Measurements from ENCODE around the gene SPHK2. TPM values are rescaled to one million over a fixed set of nuclear protein-coding genes. Genes with fewer than 3 reads are reported as not detected.

The SPHK2 gene
- polyA plus RNA-seq, 3 donors from 2014 or later: 10.5 to 14.5 (median 14.1) TPM

Other genes with a start within 250 kb of the SPHK2 start
- 10 to 100 TPM; 14.8 to 30.5 (median 20.2) TPM for gene KDELR1, start 228.0 kb upstream of the SPHK2 start, polyA plus RNA-seq
- not detected for gene GRIN2D, start 225.8 kb upstream of the SPHK2 start, polyA plus RNA-seq
- gene GRWD1, start 173.5 kb upstream of the SPHK2 start, polyA plus RNA-seq: 10 to 100 TPM; 32.3 to 42.4 (median 34.6) TPM
- under 1 TPM in 2 of 3 donors, not detected in 1; 0.06 to 0.07 TPM for gene KCNJ14, start 163.9 kb upstream of the SPHK2 start, polyA plus RNA-seq
- gene CYTH2, start 150.1 kb upstream of the SPHK2 start, polyA plus RNA-seq: 10 to 100 TPM; 14.4 to 37.6 (median 29.6) TPM
- not detected for gene LMTK3, start 107.7 kb upstream of the SPHK2 start, polyA plus RNA-seq
- not detected for gene SULT2B1, start 67.3 kb upstream of the SPHK2 start, polyA plus RNA-seq
- gene SPACA4, start 12.8 kb upstream of the SPHK2 start, polyA plus RNA-seq: not detected
- gene FAM83E, start 4.4 kb upstream of the SPHK2 start, polyA plus RNA-seq: not detected
- 1,000 to 10,000 TPM in 1 of 3 donors, 100 to 1,000 TPM in 2; 938 to 1,525 (median 950) TPM for gene RPL18, start 328 bp upstream of the SPHK2 start, polyA plus RNA-seq
- gene DBP, start 17.9 kb downstream of the SPHK2 start, polyA plus RNA-seq: 10 to 100 TPM; 23.6 to 65.1 (median 26.3) TPM
- gene CA11, start 26.7 kb downstream of the SPHK2 start, polyA plus RNA-seq: 10 to 100 TPM in 1 of 3 donors, 1 to 10 TPM in 2; 1.8 to 16.4 (median 3.6) TPM
- under 1 TPM in 1 of 3 donors, not detected in 2; 0.46 TPM for gene NTN5, start 53.5 kb downstream of the SPHK2 start, polyA plus RNA-seq
- under 1 TPM in 1 of 3 donors, not detected in 2; 0.21 TPM for gene FUT2, start 76.5 kb downstream of the SPHK2 start, polyA plus RNA-seq
- gene MAMSTR, start 100.2 kb downstream of the SPHK2 start, polyA plus RNA-seq: 1 to 10 TPM in 1 of 3 donors, under 1 TPM in 1, not detected in 1; 0.17 to 1.1 TPM
- under 1 TPM in 1 of 3 donors, not detected in 2; 0.10 TPM for gene RASIP1, start 121.1 kb downstream of the SPHK2 start, polyA plus RNA-seq
- gene IZUMO1, start 127.4 kb downstream of the SPHK2 start, polyA plus RNA-seq: not detected
- not detected for gene FUT1, start 133.1 kb downstream of the SPHK2 start, polyA plus RNA-seq
- gene FGF21, start 136.0 kb downstream of the SPHK2 start, polyA plus RNA-seq: not detected
- 10 to 100 TPM; 18.0 to 21.3 (median 19.9) TPM for gene BCAT2, start 191.5 kb downstream of the SPHK2 start, polyA plus RNA-seq
- not detected for gene HSD17B14, start 217.0 kb downstream of the SPHK2 start, polyA plus RNA-seq
- gene PLEKHA4, start 249.1 kb downstream of the SPHK2 start, polyA plus RNA-seq: 1 to 10 TPM; 3.0 to 5.9 (median 4.8) TPM

Data from immature natural killer cell (primary cell).